NCI-H748 (cell line): ENCODE data around the gene CROCC.

ENCODE experiments used
- DNase-seq: peaks from one replicate; lab custom pipeline; 2025; ENCODE audit not compliant: unreplicated experiment; lab: John Stamatoyannopoulos, UW

Gene CROCC

GRCh38 chr1:17009706-17010105, 88.0 kb downstream of the CROCC start:
- DNase-seq, result no peak

GRCh38 chr1:17011092-17011438, 89.3 kb downstream of the CROCC start:
- peak; percentile 22 for DNase-seq

- peak; percentile 88 for DNase-seq
Observed at GRCh38 chr1:17011439-17012307, 89.9 kb downstream of the CROCC start, which contains the start of gene ATP13A2. Gene ATP13A2, minus strand, starts transcription at chr1:17011928. Its CDS starts 190 bp downstream, at chr1:17011738.

- DNase-seq, result no peak
Observed at GRCh38 chr1:17012775-17013490, 91.2 kb downstream of the CROCC start.

- DNase-seq, result no peak
Observed at GRCh38 chr1:17013491-17014320, 92.0 kb downstream of the CROCC start.

GRCh38 chr1:17014671-17015567, 93.2 kb downstream of the CROCC start:
- no peak for DNase-seq

- DNase-seq, result no peak
Observed at GRCh38 chr1:17016317-17016661, 94.6 kb downstream of the CROCC start.

- DNase-seq, result no peak
Observed at GRCh38 chr1:17017435-17017834, 95.7 kb downstream of the CROCC start.

- DNase-seq, result no peak
Observed at GRCh38 chr1:17018849-17019248, 97.1 kb downstream of the CROCC start.

- DNase-seq, result no peak
Observed at GRCh38 chr1:17020502-17020901, 98.8 kb downstream of the CROCC start.

GRCh38 chr1:17021896-17022295, 100.2 kb downstream of the CROCC start:
- no peak for DNase-seq
